Measurements from ENCODE around the gene PIGC.

PIGC gene

GRCh38 chr1:172450524-172450885 is 6.6 kb upstream of the PIGC start:
- no peak for TF ChIP-seq CTCF (IDR thresholded peaks at IDR 0.05; ENCODE audit: insufficient read depth, low read depth, low read length, missing control alignments)
- H3K4me3 ChIP-seq (ENCODE audit: low read length): no peak overlapping the region
- no peak for DNase-seq (ENCODE audit: low read depth)

GRCh38 chr1:172449585-172450523 is 6.0 kb upstream of the PIGC start:
- no peak overlapping the region for H3K4me3 ChIP-seq (ENCODE audit: low read length)
- peak; percentile 63 for DNase-seq (ENCODE audit: low read depth)
- TF ChIP-seq CTCF (IDR thresholded peaks at IDR 0.05; ENCODE audit: insufficient read depth, low read depth, low read length, missing control alignments): peak; percentile 92

GRCh38 chr1:172448995-172449584 is 5.2 kb upstream of the PIGC start:
- no peak overlapping the region for H3K4me3 ChIP-seq (ENCODE audit: low read length)
- DNase-seq (ENCODE audit: low read depth): peak; percentile 79
- no peak for TF ChIP-seq CTCF (IDR thresholded peaks at IDR 0.05; ENCODE audit: insufficient read depth, low read depth, low read length, missing control alignments)

- no peak for TF ChIP-seq CTCF (IDR thresholded peaks at IDR 0.05; ENCODE audit: insufficient read depth, low read depth, low read length, missing control alignments)
- peak; percentile 70 for DNase-seq (ENCODE audit: low read depth)
- no peak overlapping the region for H3K4me3 ChIP-seq (ENCODE audit: low read length)
These were observed 3.8 kb upstream of the PIGC start for GRCh38 chr1:172447641-172448040.

GRCh38 chr1:172446547-172446946 is 2.7 kb upstream of the PIGC start:
- DNase-seq (ENCODE audit: low read depth): no peak
- no peak for TF ChIP-seq CTCF (IDR thresholded peaks at IDR 0.05; ENCODE audit: insufficient read depth, low read depth, low read length, missing control alignments)
- no peak overlapping the region for H3K4me3 ChIP-seq (ENCODE audit: low read length)

GRCh38 chr1:172442843-172443565 is 865 bp downstream of the PIGC start:
- DNase-seq (ENCODE audit: low read depth): no peak
- peak overlapping the region; percentile 85 for H3K4me3 ChIP-seq (ENCODE audit: low read length)
- no peak for TF ChIP-seq CTCF (IDR thresholded peaks at IDR 0.05; ENCODE audit: insufficient read depth, low read depth, low read length, missing control alignments)
